GM21367 (cell line): ENCODE measurements around the gene SEM1.
"Not testable (repeated sequence)": the region's sequence is repeated elsewhere in the genome, so short reads cannot be mapped to it uniquely, and the experiment has no call there.

ENCODE experiments used
- ATAC-seq: cut with Tn5 transposase; IDR thresholded peaks from one replicate; pipeline ENCODE4 v1.9.1; 2021; ENCODE audit not compliant: unreplicated experiment

SEM1 gene

DNA sequence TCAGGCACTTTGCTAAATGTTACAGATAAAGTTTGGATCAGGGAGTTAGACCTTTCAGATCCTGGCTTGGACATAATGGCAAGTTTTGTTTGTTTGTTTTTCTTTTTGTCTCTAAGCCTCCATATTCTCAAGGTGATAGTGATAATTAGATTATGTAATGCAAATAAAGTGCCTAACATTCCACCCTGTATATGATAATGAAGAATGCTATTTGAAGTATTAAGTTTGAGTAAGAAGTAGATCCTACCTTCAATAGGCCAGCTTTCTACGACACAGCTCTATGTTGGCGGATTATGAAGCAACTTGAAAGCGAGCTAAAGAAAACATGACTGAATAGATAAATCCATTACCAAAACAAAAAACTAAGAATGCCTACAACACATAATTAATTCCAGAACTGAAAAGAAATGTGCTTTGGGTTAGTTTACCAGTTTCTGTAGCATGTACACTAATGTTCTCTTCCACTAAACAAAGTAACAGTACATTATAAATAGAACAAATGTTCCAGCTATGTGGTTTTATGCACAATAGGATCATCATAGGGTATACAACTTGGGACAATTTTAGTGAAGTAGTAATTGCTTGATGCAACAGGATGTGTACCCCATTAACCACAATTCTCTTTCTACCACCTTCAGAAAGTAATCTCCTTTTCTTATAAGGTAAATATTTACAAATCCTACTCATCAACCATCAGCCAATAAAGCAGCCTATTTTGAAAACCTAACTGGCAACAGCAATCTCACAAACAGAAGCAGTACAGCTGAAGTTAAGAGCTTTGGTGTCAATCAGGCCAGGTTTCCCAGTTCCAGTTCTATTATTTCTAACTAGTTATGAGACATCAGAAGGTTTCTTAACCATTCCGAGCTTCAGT is 1.5 kb downstream of the SEM1 start:
- ATAC-seq = no peak

DNA sequence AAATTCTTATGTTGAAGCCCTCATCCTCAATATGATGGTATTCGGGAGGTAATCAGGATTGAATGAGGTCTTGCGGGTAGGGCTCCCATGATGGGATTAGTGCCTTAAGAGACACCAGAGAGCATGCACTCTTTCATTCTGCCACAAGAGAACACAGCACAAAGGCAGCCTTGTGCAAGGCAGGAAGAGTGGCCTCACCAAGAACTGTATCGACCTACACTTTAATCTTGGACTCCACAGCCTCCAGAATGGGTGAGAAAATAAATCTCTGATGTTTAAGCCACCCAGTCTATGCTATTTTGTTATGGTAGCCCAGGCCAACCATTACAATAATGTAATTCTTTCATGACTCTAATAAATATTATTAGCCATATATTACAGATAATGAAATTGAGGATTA is 8.4 kb downstream of the SEM1 start:
- ATAC-seq = no peak

DNA sequence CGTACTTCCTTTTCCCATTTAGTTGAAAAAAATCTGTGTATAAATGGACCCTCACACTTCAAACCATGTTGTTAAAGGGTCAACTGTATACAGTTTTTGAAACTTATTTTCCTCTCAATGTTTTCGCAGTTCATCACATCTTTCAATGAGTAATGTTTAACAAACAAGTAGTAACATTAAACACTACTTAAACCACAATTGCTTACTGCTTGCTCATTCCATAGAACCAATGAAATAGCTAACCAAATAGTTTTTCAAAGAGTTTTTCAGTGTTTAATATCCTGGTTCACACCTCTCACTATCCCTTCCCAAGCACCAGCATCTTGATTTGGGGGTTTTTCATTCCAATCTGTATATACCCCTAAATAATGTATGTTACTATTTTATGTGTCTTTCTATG is 9.1 kb downstream of the SEM1 start:
- ATAC-seq = no peak

DNA sequence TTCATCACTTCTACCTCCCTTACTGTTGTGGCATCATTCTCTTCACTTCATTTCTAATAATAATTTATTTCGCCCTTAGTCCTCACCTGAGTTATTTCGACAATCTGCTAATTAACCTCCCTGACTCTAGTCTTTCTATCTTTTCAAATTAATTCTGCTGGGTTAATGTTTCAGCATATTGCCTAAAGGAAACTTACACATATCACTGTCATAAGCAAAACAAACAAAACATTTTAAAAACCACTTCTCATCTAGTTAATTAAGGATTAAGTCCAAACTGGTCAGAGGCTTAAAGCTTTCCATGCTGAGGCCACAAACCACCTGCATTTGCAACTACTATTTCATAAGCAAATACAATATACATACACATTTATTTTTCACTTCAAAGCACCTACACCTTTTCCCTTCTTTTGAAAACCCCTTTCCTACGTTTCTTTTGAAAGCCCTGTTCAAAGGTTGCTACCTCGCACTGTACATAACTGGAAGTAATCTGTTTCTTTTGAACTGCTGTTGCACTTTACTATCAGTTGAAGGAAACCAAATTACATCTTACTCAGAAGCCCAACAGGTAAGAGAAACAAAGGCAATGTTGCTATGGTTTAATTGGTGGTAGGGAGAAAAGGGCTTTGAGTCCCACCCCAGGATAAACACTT is 10.3 kb downstream of the SEM1 start:
- ATAC-seq = no peak

- not testable (repeated sequence) for ATAC-seq
Measured at GRCh38 chr7:96698449-96698848, 11.2 kb downstream of the SEM1 start.

DNA sequence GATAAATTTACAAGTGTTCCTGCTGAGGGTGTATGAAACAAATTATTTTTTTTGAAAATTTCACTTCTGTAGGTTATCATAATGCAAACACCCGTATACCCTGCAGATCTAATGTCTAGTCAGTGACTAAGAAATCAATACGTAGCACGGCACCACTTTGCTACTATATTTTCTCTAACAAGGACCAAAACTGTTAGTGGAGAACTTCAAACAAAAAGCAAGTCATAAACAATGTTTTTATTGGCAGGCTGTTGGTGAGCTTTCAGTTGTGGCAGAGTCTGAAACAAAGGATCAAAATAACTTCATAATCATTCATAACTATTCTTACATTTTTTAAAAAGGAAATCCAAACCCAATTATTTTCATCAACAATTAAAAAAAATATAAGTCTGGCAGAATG is 11.8 kb downstream of the SEM1 start:
- no peak for ATAC-seq

DNA sequence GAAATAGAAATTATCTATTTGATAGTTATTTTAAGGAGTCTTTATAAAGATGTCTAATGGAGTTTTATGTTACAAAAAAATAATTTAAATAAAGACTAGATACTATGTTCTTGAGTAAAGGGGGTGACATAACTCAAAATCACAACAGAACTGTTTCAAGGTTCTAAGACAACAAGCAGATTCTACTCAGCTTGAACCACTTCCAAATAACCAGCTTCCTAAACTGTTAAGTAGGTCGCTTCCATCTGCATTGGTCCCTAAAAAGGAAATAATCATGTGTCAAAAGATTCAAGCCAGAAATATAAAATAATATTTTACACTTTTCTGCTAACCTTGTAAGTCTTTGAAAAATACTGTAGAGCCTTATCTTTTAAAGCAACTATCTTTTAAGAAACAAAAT is 14.1 kb downstream of the SEM1 start:
- no peak for ATAC-seq

DNA sequence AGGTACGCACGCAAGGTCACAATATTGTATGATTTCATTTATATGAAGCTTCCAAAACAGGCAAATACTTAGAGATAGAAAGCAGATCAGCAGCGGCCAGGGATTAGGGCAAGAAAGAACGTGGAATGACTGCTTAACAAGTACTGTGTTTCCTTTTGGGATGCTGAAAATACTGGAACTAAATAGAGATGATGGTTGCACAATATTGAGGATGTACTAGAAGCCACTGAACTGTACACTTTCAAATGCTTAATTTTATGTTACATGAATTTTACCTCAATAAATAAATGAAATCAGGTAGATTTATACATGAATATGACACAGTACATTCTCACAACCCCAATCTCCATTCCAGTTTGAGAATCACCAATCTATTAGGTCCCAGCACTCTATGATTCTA is 15.6 kb downstream of the SEM1 start:
- no peak for ATAC-seq

GRCh38 chr7:96691702-96692101 is 17.9 kb downstream of the SEM1 start:
- no peak for ATAC-seq

GRCh38 chr7:96689414-96689813 is 20.2 kb downstream of the SEM1 start:
- no peak for ATAC-seq

DNA sequence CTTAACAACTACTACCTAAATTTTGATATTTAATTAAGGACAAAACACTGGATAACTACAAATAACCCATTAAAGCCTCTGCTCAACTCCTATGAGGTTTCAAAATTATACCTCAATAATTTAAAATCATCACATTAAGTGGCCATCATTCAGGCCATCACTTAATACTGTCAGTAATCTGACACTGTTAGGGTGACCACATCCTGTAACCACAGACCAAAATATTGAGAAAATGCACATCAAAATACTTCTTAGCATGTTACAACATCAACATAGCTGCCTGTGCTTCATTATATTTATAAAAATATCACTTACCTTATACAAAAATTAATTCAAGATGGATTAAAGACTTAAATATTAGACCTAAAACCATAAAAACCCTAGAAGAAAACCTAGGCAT is 23.3 kb downstream of the SEM1 start:
- ATAC-seq = no peak

DNA sequence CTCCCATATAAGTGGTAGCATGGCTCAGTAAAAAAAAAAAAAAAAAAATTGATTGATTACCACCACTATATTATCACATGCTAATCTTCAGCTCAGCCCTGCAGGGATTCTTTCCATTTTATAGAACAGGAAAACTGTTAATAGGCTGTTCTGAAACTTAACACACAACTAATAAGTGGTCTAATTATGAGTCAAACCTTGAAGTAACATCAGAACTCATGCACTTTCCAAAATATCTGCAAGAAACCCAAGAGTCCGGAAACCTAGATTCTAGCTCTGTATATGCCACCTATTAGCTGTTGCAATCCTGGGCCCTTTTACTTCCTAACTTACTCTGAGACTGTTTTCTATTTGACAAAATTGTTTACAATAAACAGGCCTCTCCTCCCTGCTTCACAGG is 23.9 kb downstream of the SEM1 start:
- ATAC-seq = peak; percentile 72

DNA sequence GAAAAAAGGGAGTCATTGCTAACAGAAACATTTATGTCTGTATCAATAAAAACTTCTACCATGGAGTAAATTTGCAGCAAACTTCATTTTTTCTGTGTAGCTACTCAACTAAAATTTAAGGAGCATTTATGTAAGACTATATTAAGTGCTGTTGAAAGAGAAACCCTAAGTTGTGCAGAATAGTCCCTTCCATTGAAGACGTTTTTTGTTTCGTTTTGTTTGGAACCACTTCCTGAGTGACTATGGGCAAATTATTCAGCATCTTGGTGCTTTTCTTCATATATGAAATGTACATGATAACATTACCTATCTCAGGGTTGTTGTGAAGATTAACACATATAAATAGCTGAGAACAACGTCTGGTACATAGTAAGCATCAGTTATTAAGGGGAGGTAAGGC is 24.3 kb downstream of the SEM1 start:
- ATAC-seq = peak; percentile 77

DNA sequence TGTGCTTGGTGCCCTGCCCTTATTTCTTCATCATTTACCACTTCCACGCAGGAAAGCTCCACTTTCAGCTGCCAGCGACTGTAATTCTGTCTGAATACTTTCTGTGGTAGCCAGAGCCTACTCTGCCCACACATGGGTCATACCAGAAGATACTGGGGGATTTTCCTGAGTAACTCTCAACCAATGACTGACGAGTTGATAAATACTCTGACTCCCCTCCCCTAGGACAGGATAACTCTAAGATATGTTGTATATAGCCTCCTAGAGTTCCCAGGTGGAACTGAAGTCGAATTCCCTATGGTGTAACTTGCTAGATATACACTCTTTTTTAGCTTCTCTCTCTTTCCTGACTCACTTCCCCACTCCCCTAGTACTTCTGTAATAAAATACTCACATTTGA is 29.8 kb downstream of the SEM1 start:
- no peak for ATAC-seq

- no peak for ATAC-seq
Measured at GRCh38 chr7:96676919-96677318, 32.7 kb downstream of the SEM1 start.

GRCh38 chr7:96675548-96675947 is 34.1 kb downstream of the SEM1 start:
- no peak for ATAC-seq

GRCh38 chr7:96674565-96674964 is 35.1 kb downstream of the SEM1 start:
- ATAC-seq = no peak

DNA sequence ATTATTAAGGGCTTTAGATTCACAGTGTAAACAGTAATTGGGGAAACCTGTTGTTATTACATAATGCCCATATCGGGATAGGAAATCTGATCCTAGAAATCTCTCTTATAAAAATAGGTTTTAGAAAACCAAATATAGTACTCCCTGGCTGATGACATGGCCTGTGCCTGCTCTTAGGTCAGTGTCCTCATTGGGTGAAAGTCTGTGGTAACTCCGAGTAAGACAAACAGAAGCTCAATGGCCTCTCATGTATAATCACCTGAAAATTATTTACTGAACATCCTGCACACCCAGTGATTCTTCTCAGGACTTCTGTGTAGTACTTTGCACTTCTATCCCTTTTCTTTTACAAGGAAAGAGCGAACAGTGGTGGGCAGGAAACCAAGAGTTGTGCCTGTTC is 37.8 kb downstream of the SEM1 start:
- no peak for ATAC-seq

- no peak for ATAC-seq
Measured at GRCh38 chr7:96670338-96671289, 39.0 kb downstream of the SEM1 start.

GRCh38 chr7:96669812-96670211 is 39.8 kb downstream of the SEM1 start:
- ATAC-seq = no peak

- ATAC-seq = no peak
Measured at GRCh38 chr7:96667026-96667425, 42.6 kb downstream of the SEM1 start.
